CD4-positive, alpha-beta memory T cell (primary cell): Measurements from ENCODE around the gene MAU2. TPM values are rescaled to one million over a fixed set of nuclear protein-coding genes. Genes with fewer than 3 reads are reported as not detected.
"Not testable (repeated sequence)": the region's sequence is repeated elsewhere in the genome, so short reads cannot be mapped to it uniquely, and the experiment has no call there.

ENCODE experiments used
- CTCF ChIA-PET: fragments of 350-600 bp; sonication (Branson Sonifier 250); formaldehyde crosslinking; loops from one replicate; lab custom pipeline; 2021; ENCODE audit warnings: inconsistent platforms; ENCODE audit not compliant: partially characterized antibody; lab: Charles Lee
- POLR2A ChIA-PET: fragments of 350-600 bp; sonication (Branson Sonifier 250); formaldehyde crosslinking; loops from one replicate; lab custom pipeline; 2021; ENCODE audit not compliant: partially characterized antibody; lab: Charles Lee
- DNase-seq, 5 donors: peaks; one replicate each; pipeline versions ENCODE4 v3.0.0 to v3.0.0-alpha.2; 2020 to 2022; ENCODE audit warnings: mixed read lengths in 1 of 5
- H3K27ac ChIP-seq: one replicate; pipeline ENCODE4 v1.7.0; 2013; ENCODE audit warnings: low read depth, low read length
- H3K27me3 ChIP-seq: 2 replicates; pipeline ENCODE4 v1.7.0; 2013; ENCODE audit warnings: mild to moderate bottlenecking, low read length, moderate library complexity; ENCODE audit not compliant: insufficient read depth
- H3K36me3 ChIP-seq: 2 replicates; pipeline ENCODE4 v1.7.0; 2013; ENCODE audit warnings: mild to moderate bottlenecking, low read length, moderate library complexity; ENCODE audit not compliant: insufficient read depth
- H3K4me1 ChIP-seq: 2 replicates; pipeline ENCODE4 v1.7.0; 2013; ENCODE audit warnings: mild to moderate bottlenecking, low read length, moderate library complexity; ENCODE audit not compliant: insufficient read depth
- H3K4me3 ChIP-seq, 2 donors: one replicate each; pipeline ENCODE4 v1.7.0; 2013; ENCODE audit warnings: low read length in 2 of 2, mild to moderate bottlenecking in 1 of 2
- H3K9me3 ChIP-seq, 2 donors: one replicate each; pipeline ENCODE4 v1.7.0; 2013; ENCODE audit warnings: low read length in 2 of 2, control low read depth in 1 of 2; ENCODE audit not compliant: control insufficient read depth in 1 of 2
- H3K27ac Mint-ChIP-seq, 7 donors: one replicate each; pipeline ENCODE4 v1.8.0; 2020 to 2021; ENCODE audit warnings: mixed read lengths in 7 of 7, mild to moderate bottlenecking in 6 of 7, inconsistent platforms in 3 of 7, moderate library complexity in 3 of 7
- H3K27me3 Mint-ChIP-seq, 2 donors: one replicate each; pipeline ENCODE4 v1.8.0; 2020 to 2021; ENCODE audit warnings: mixed read lengths in 2 of 2
- H3K36me3 Mint-ChIP-seq, 2 donors: one replicate each; pipeline ENCODE4 v1.8.0; 2020 to 2021; ENCODE audit warnings: mixed read lengths in 2 of 2, inconsistent platforms in 1 of 2, mild to moderate bottlenecking in 1 of 2
- H3K4me1 Mint-ChIP-seq, 4 donors: one replicate each; pipeline ENCODE4 v1.8.0; 2020 to 2021; ENCODE audit warnings: mixed read lengths in 4 of 4, mild to moderate bottlenecking in 1 of 4
- H3K4me3 Mint-ChIP-seq, 8 donors: one replicate each; pipeline ENCODE4 v1.8.0; 2020 to 2021; ENCODE audit warnings: mixed read lengths in 8 of 8, mild to moderate bottlenecking in 7 of 8, moderate library complexity in 6 of 8, inconsistent platforms in 3 of 8
- H3K9me3 Mint-ChIP-seq, 8 donors: one replicate each; pipeline ENCODE4 v1.8.0; 2020 to 2021; ENCODE audit warnings: mixed read lengths in 8 of 8, mild to moderate bottlenecking in 5 of 8, inconsistent platforms in 3 of 8, moderate library complexity in 1 of 8
- intact Hi-C: fragments of 100-400 bp; cut with micrococcal nuclease; formaldehyde crosslinking; loops from one replicate; pipeline ENCODE4 v1.15.1; 2023
- polyA plus RNA-seq, 2 donors: library from polyadenylated mRNA; unstranded; fragments of 300-500 nt; fragmentation: Illumina TruSeq; gene quantifications; one replicate each; pipeline ENCODE4 v1.2.3, GENCODE V29; 2021
- total RNA-seq, 2 experiments: library from RNA; stranded (reverse); gene quantifications; one replicate each; pipeline ENCODE4 v1.2.3, GENCODE V29; 2021

Gene MAU2
- total and polyA plus RNA-seq, 4 experiments from 2014 or later, result 18.1 to 155 (median 86.5) TPM

GRCh38 chr19:19347401-19348110 lies 26.9 kb downstream of the MAU2 start:
- no peak overlapping the region for H3K4me3 ChIP-seq
- no peak for DNase-seq
- no peaks in the 10 kb centered on the region for H3K27me3 ChIP-seq
- H3K36me3 ChIP-seq, result peaks cover 75% of the 10 kb centered on the region
- Mint-ChIP-seq H3K4me3 (no peak overlapping the region), H3K27ac (peak overlapping the region in 2 of 7 donors; percentile 52 to 70), H3K27me3 (no peaks in the 10 kb centered on the region), H3K4me1 (no peaks in the 10 kb centered on the region), H3K36me3 (peaks cover 25 to 48% of the 10 kb centered on the region in 2 donors), H3K9me3 (no peaks in the 10 kb centered on the region)
- no peaks in the 10 kb centered on the region for H3K9me3 ChIP-seq
- intact Hi-C loops, result no loop called here
- no peak overlapping the region for H3K27ac ChIP-seq
- CTCF ChIA-PET, result no interaction called here
- no peaks in the 10 kb centered on the region for H3K4me1 ChIP-seq
- POLR2A ChIA-PET, result interaction anchor here (0.6 kb wide), 1 partner anchor 51 kb away, joined by 3 read pairs; no protein-coding TSS in a partner anchor

GRCh38 chr19:19348266-19348665 lies 27.6 kb downstream of the MAU2 start:
- no peaks in the 10 kb centered on the region for H3K27me3 Mint-ChIP-seq
- H3K4me1 ChIP-seq, result no peaks in the 10 kb centered on the region
- ChIA-PET POLR2A (no interaction called here), CTCF (no interaction called here)
- H3K27ac Mint-ChIP-seq, result no peak overlapping the region
- H3K4me3 Mint-ChIP-seq, result no peak overlapping the region
- DNase-seq, result no peak
- peaks cover 75% of the 10 kb centered on the region for H3K36me3 ChIP-seq
- H3K27me3 ChIP-seq, result no peaks in the 10 kb centered on the region
- peaks cover 28 to 48% of the 10 kb centered on the region in 2 donors for H3K36me3 Mint-ChIP-seq
- intact Hi-C loops, result no loop called here
- H3K27ac ChIP-seq, result no peak overlapping the region
- no peaks in the 10 kb centered on the region for H3K9me3 Mint-ChIP-seq
- H3K9me3 ChIP-seq, result no peaks in the 10 kb centered on the region
- no peaks in the 10 kb centered on the region for H3K4me1 Mint-ChIP-seq
- H3K4me3 ChIP-seq, result no peak overlapping the region

- Mint-ChIP-seq H3K9me3 (no peaks in the 10 kb centered on the region), H3K4me3 (no peak overlapping the region), H3K36me3 (peaks cover 32 to 52% of the 10 kb centered on the region in 2 donors), H3K4me1 (no peaks in the 10 kb centered on the region), H3K27ac (no peak overlapping the region), H3K27me3 (no peaks in the 10 kb centered on the region)
- no peaks in the 10 kb centered on the region for H3K4me1 ChIP-seq
- ChIA-PET CTCF (no interaction called here), POLR2A (no interaction called here)
- no peaks in the 10 kb centered on the region for H3K9me3 ChIP-seq
- DNase-seq, result no peak
- H3K27ac ChIP-seq, result no peak overlapping the region
- intact Hi-C loops, result no loop called here
- H3K36me3 ChIP-seq, result peaks cover 75% of the 10 kb centered on the region
- no peak overlapping the region for H3K4me3 ChIP-seq
- no peaks in the 10 kb centered on the region for H3K27me3 ChIP-seq
Observed at GRCh38 chr19:19349365-19349764, 28.7 kb downstream of the MAU2 start.

GRCh38 chr19:19350756-19351155 lies 30.1 kb downstream of the MAU2 start:
- DNase-seq, H3K27ac Mint-ChIP-seq, H3K27me3 ChIP-seq, H3K4me3 ChIP-seq, H3K27ac ChIP-seq, H3K9me3 ChIP-seq, H3K4me1 Mint-ChIP-seq, POLR2A ChIA-PET, H3K27me3 Mint-ChIP-seq, intact Hi-C loops, H3K4me3 Mint-ChIP-seq, H3K4me1 ChIP-seq, H3K9me3 Mint-ChIP-seq: not testable (repeated sequence)
- CTCF ChIA-PET, result interaction anchor here (0.7 to 1.8 kb wide), 2 partner anchors 17 to 140 kb away, joined by 4 to 8 read pairs; no protein-coding TSS in a partner anchor
- H3K36me3 ChIP-seq, result peaks cover 73% of the 10 kb centered on the region
- peaks cover 29 to 44% of the 10 kb centered on the region in 2 donors for H3K36me3 Mint-ChIP-seq

- Mint-ChIP-seq H3K27me3 (no peaks in the 10 kb centered on the region), H3K4me1 (peaks cover 1 to 7% (median 4%) of the 10 kb centered on the region in 4 donors), H3K4me3 (no peak overlapping the region), H3K36me3 (peaks cover 20 to 39% of the 10 kb centered on the region in 2 donors), H3K27ac (peak overlapping the region in 2 of 7 donors; percentile 65 to 88), H3K9me3 (no peaks in the 10 kb centered on the region)
- no peaks in the 10 kb centered on the region for H3K27me3 ChIP-seq
- H3K36me3 ChIP-seq, result peaks cover 57% of the 10 kb centered on the region
- H3K4me3 ChIP-seq, result no peak overlapping the region
- H3K4me1 ChIP-seq, result peaks cover 1% of the 10 kb centered on the region
- H3K27ac ChIP-seq, result no peak overlapping the region
- ChIA-PET CTCF (no interaction called here), POLR2A (no interaction called here)
- intact Hi-C loops, result no loop called here
- no peaks in the 10 kb centered on the region for H3K9me3 ChIP-seq
- no peak for DNase-seq
Observed at GRCh38 chr19:19352823-19353222, 32.2 kb downstream of the MAU2 start.

- Mint-ChIP-seq H3K27ac (peak overlapping the region in 1 of 7 donors; percentile 35), H3K9me3 (no peaks in the 10 kb centered on the region)
- H3K36me3 ChIP-seq, result peaks cover 47% of the 10 kb centered on the region
Observed at GRCh38 chr19:19354007-19354406, 33.4 kb downstream of the MAU2 start.

GRCh38 chr19:19354932-19355331 lies 34.3 kb downstream of the MAU2 start:
- Mint-ChIP-seq H3K27me3 (no peaks in the 10 kb centered on the region), H3K4me3 (no peak overlapping the region), H3K36me3 (peaks cover 23 to 34% of the 10 kb centered on the region in 2 donors), H3K27ac (no peak overlapping the region), H3K4me1 (peaks cover 8 to 22% (median 14%) of the 10 kb centered on the region in 4 donors), H3K9me3 (no peaks in the 10 kb centered on the region)
- Histone ChIP-seq H3K9me3 (no peaks in the 10 kb centered on the region), H3K27ac (no peak overlapping the region), H3K4me1 (peaks cover 11% of the 10 kb centered on the region), H3K36me3 (peaks cover 44% of the 10 kb centered on the region), H3K27me3 (no peaks in the 10 kb centered on the region), H3K4me3 (no peak overlapping the region)
- DNase-seq, result no peak
- ChIA-PET CTCF (interaction anchor here (0.9 kb wide), 1 partner anchor 11 kb away, joined by 3 read pairs; no protein-coding TSS in a partner anchor), POLR2A (interaction anchor here (2.7 kb wide), 1 partner anchor 10 kb away, joined by 11 read pairs; no protein-coding TSS in a partner anchor)
- intact Hi-C loops, result no loop called here

More at GRCh38 chr19:19354007-19354406, 33.4 kb downstream of the MAU2 start:
- Histone ChIP-seq H3K4me3 (no peak overlapping the region), H3K27ac (no peak overlapping the region), H3K27me3 (no peaks in the 10 kb centered on the region), H3K9me3 (no peaks in the 10 kb centered on the region), H3K4me1 (peaks cover 11% of the 10 kb centered on the region)
- Mint-ChIP-seq H3K27me3 (no peaks in the 10 kb centered on the region), H3K4me1 (peaks cover 8 to 19% (median 14%) of the 10 kb centered on the region in 4 donors), H3K36me3 (peaks cover 23 to 36% of the 10 kb centered on the region in 2 donors), H3K4me3 (no peak overlapping the region)
- no peak for DNase-seq
- CTCF ChIA-PET, result no interaction called here
- intact Hi-C loops, result no loop called here
- POLR2A ChIA-PET, result interaction anchor here (2.7 kb wide), 1 partner anchor 11 kb away, joined by 11 read pairs; no protein-coding TSS in a partner anchor
